Testis (tissue), 3 donors: Measurements from ENCODE around the gene ARVCF. TPM values are rescaled to one million over a fixed set of nuclear protein-coding genes. Genes with fewer than 3 reads are reported as not detected.

Source experiments
- DNase-seq: peaks from one replicate; pipeline ENCODE4 v3.0.0-alpha.2; 2019
- H3K27ac ChIP-seq, 2 donors: fragments of 200-600 bp; sonication (generic); one replicate each; pipeline ENCODE4 v1.5.1; 2019
- H3K27me3 ChIP-seq: fragments of 200-600 bp; sonication (generic); one replicate; pipeline ENCODE4 v1.5.1; 2019
- H3K36me3 ChIP-seq: fragments of 200-600 bp; sonication (generic); one replicate; pipeline ENCODE4 v1.5.1; 2017; ENCODE audit warnings: low read depth; ENCODE audit errors: missing control alignments
- H3K4me1 ChIP-seq: fragments of 200-600 bp; sonication (generic); one replicate; pipeline ENCODE4 v1.5.1; 2019
- H3K4me3 ChIP-seq, 2 donors: fragments of 200-600 bp; sonication (generic); one replicate each; pipeline ENCODE4 v1.5.1; 2017 to 2019
- H3K9me3 ChIP-seq: fragments of 200-600 bp; sonication (generic); one replicate; pipeline ENCODE4 v1.5.1; 2017
- CTCF ChIP-seq, 3 experiments: fragments of 450-650 bp in 2 of 3; fragments of 200-600 bp in 1 of 3; sonication (generic) in 1 of 3; IDR thresholded peaks; one replicate each; pipeline ENCODE4 v1.5.1; 2016 to 2019; ENCODE audit warnings: antibody characterized with exemption in 3 of 3, mild to moderate bottlenecking in 2 of 3, moderate library complexity in 1 of 3
- POLR2A ChIP-seq: fragments of 450-650 bp; IDR thresholded peaks from one replicate; pipeline ENCODE4 v1.6.1; 2017; ENCODE audit warnings: antibody characterized with exemption, mild to moderate bottlenecking, moderate library complexity
- WGBS, 2 donors: methylation state at CpG; one replicate each; pipeline ENCODE4 v1.1.5; 2018; 5-methylcytosine and 5-hydroxymethylcytosine counted together
- intact Hi-C: fragments of 100-400 bp; cut with DNase I; formaldehyde crosslinking; loops from one replicate; pipeline ENCODE4 v1.15.1; 2023; ENCODE audit warnings: low total_unique reads
- polyA plus RNA-seq: library from polyadenylated mRNA; stranded (reverse); fragments of 350-450 nt; fragmentation: Illumina TruSeq; extraction: RNeasy Lipid Tissue Mini Kit (QIAGEN cat#74804); gene quantifications from one replicate; pipeline ENCODE4 v1.2.3, GENCODE V29; 2014; ENCODE audit warnings: low read depth, low replicate concordance; ENCODE audit not compliant: insufficient read depth
- total RNA-seq, 2 donors: library from RNA; depleted of rRNA; stranded (reverse); fragments of >200 nt; gene quantifications; one replicate each; pipeline ENCODE4 v1.2.3, GENCODE V29; 2016

Gene ARVCF
- total and polyA plus RNA-seq, 3 donors from 2014 or later = 21.1 to 57.7 (median 43.2) TPM

GRCh38 chr22:19943082-19944026, 73.3 kb downstream of the ARVCF start:
- no peaks in the 10 kb centered on the region for H3K36me3 ChIP-seq
- peaks cover 48% of the 10 kb centered on the region for H3K4me1 ChIP-seq
- peak; percentile 50 for DNase-seq
- TF ChIP-seq CTCF (IDR thresholded peaks at IDR 0.05) (no peak), POLR2A (no peak)
- peak overlapping the region; percentile 97 to 99 for H3K27ac ChIP-seq
- WGBS, 2 donors = 33 to 39% methylated on average over 11 of the region's 11 CpGs
- peak overlapping the region in 1 of 2 donors; percentile 93 for H3K4me3 ChIP-seq
- no peaks in the 10 kb centered on the region for H3K9me3 ChIP-seq
- intact Hi-C loops = no loop called here
- H3K27me3 ChIP-seq = no peaks in the 10 kb centered on the region

DNA sequence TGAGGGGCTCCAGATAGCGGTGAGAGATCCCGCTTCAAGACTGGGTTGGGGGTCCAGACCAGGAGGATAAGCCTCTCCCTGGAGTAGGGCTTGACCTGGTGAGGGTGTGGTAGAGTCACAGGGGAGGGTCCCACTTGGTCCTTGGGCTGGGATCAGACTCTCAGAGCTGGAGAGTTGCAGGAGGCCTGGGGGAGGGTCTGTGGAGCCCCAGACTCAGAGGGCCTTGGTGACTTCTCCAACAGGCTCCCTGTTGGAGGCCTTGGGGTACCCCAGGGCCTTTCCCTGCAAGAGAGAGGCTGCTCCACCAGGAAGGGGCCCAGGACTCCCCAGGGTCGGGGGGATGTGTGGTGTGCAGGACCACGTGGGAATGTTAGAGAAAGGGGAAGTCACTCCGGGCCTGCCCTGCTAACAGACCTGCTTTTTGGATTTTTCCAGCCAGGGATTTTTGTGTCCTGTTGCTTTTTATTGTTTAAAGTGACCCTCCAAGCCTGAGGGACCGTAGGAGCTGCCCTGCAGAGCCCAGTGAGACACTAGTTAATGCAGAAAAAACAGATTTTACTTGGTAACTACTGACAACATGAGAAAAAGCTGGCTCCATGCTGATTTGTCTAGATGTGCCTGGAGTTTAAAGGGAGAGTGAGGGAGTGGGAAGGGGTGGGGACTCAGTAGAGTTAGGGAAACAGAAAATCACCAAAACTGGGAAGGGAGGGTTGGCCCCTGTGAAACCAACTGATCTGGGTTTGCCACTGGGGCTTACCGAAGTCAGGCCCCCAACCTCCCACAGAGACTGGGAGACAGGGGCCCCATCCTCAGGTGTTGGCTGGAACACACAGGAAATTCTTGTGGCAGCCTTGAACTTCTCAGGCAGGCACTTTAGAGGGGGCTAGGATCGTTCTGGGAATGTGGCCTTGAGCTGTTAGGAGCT, 74.2 kb downstream of the ARVCF start:
- H3K27ac ChIP-seq = peak overlapping the region; percentile 97 to 99
- DNase-seq = peak; percentile 65
- WGBS, 2 donors = 1 to 8% methylated on average over 2 to 8 of the region's 8 CpGs
- no peaks in the 10 kb centered on the region for H3K27me3 ChIP-seq
- H3K36me3 ChIP-seq = no peaks in the 10 kb centered on the region
- peaks cover 39% of the 10 kb centered on the region for H3K4me1 ChIP-seq
- H3K9me3 ChIP-seq = no peaks in the 10 kb centered on the region
- H3K4me3 ChIP-seq = peak overlapping the region; percentile 90 to 93
- intact Hi-C loops = no loop called here
- no peak for TF ChIP-seq CTCF (IDR thresholded peaks at IDR 0.05)
- no peak for TF ChIP-seq POLR2A

- Histone ChIP-seq H3K9me3 (no peaks in the 10 kb centered on the region), H3K36me3 (no peaks in the 10 kb centered on the region), H3K4me3 (peak within 1 kb of the TSS; percentile 90 to 93), H3K27me3 (no peaks in the 10 kb centered on the region), H3K27ac (peak within 1 kb of the TSS; percentile 97 to 99), H3K4me1 (peaks cover 34% of the 10 kb centered on the region)
- TF ChIP-seq CTCF (IDR thresholded peaks at IDR 0.05) (no peak), POLR2A (no peak)
- intact Hi-C loops = no loop called here
- DNase-seq = peak; percentile 66
- WGBS, 2 donors = 1 to 2% methylated on average over 8 to 62 of the region's 63 CpGs
These were observed 75.1 kb downstream of the ARVCF start, which contains the start of the genes COMT and TXNRD2 for GRCh38 chr22:19941365-19942082. Gene COMT, plus strand, starts transcription at chr22:19941772. Its CDS starts 20,755 bp downstream, at chr22:19962527. Gene TXNRD2, minus strand, starts transcription at chr22:19941818. Its CDS starts 15 bp downstream, at chr22:19941803.

- Histone ChIP-seq H3K4me1 (peaks cover 34% of the 10 kb centered on the region), H3K4me3 (peak overlapping the region; percentile 90 to 93), H3K36me3 (no peaks in the 10 kb centered on the region), H3K27ac (peak overlapping the region; percentile 97 to 99), H3K27me3 (no peaks in the 10 kb centered on the region), H3K9me3 (no peaks in the 10 kb centered on the region)
- TF ChIP-seq CTCF (IDR thresholded peaks at IDR 0.05) (no peak), POLR2A (no peak)
- 45 to 50% methylated on average over 8 to 21 of the region's 21 CpGs for WGBS, 2 donors
- no peak for DNase-seq
- intact Hi-C loops = no loop called here
These were observed 75.9 kb downstream of the ARVCF start for GRCh38 chr22:19940536-19941364.
